GM19463 (cell line): ENCODE data around the gene LPO.

ENCODE experiments used
- ATAC-seq: cut with Tn5 transposase; IDR thresholded peaks from one replicate; pipeline ENCODE4 v1.9.1; 2021; ENCODE audit warnings: mild to moderate bottlenecking, moderate library complexity; ENCODE audit not compliant: unreplicated experiment

LPO gene

GRCh38 chr17:58277107-58277801, 38.9 kb downstream of the LPO start:
- ATAC-seq: no peak

GRCh38 chr17:58277802-58278595, 39.6 kb downstream of the LPO start:
- ATAC-seq: no peak

DNA sequence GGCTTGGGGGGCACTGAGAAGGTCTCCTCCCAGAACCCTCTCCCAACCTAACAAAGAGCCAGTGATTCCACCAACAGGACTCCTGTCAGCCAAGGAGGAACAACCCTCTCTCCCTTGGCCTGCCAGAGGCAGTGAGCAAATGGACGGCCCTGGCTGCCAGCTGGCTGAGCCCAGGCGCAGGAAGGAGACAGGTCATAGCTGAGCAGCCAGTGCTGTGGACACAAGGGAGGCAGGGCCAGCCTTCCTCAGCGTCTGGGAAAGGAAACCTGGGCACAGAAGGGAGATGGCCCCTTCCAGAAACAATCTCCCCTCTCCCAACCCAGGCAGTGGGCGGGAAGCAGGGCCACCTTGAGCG, 40.3 kb downstream of the LPO start:
- ATAC-seq: no peak

GRCh38 chr17:58279016-58279711, 40.8 kb downstream of the LPO start:
- ATAC-seq: no peak

GRCh38 chr17:58279736-58280479, 41.5 kb downstream of the LPO start:
- ATAC-seq: no peak

DNA sequence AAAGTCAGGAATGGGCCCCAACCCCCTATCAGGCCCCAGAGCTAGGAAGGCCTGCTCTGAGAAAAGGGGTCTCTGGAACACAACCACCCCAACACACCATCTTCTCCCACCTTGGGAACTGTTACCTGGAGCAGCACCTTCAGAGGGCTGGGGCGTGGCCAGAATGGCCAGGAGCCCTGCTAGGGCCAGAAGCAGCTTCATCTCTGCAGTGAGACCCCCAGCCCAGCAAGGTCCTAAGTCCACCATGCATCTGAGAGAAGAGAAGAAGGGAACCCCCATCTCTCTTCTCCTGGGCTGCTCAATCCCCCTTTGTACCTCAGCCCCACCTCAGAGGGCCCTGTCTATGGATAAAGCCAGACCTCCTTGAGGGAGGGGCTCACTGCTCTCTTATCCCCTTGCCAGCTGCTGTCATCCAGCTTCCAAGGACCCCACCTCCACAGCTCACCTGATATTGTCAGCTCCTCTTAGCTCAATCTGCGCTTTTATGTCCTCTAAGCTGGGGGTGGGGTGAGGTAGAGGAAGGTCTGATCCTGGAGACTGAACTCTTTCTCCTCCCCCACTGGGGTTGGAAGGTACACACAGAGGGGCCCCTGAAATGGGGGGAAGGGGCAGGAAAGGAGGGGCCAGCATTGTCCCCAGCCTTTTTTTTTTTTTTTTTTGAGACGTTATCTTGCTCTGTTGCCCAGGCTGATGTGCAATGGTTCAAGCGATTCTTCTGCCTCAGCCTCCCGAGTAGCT, 42.3 kb downstream of the LPO start, which contains the start of gene MPO:
TSS of gene MPO (minus strand) at position 456 of the 738 bp plus-strand sequence. CDS start at position 279, 177 bp downstream.
- no peak for ATAC-seq

DNA sequence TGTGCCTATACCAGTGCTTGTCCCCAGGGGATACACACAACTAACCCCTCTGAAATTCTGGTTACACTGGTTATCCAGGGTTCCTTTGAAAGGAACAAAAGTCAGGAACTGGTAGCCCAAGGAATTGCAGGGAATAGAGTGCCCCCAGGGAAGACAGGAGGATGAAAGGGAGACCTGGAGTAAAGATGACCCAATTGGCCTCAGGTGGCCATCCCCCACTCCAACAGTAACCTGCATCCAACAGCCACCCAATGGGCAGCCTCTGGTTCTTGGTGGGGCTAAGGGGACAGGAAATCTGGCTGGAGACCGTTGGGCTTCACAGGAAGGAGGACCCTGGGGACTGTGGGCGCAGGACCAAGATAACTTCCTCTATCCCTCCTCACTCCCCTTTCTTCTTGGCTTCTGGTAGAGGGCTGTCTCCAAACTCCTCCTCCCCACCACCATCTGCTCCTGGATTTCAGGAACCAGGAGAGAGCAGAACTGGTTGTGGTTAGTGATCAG, 43.2 kb downstream of the LPO start:
- no peak for ATAC-seq

GRCh38 chr17:58282442-58282841, 44.1 kb downstream of the LPO start:
- no peak for ATAC-seq

DNA sequence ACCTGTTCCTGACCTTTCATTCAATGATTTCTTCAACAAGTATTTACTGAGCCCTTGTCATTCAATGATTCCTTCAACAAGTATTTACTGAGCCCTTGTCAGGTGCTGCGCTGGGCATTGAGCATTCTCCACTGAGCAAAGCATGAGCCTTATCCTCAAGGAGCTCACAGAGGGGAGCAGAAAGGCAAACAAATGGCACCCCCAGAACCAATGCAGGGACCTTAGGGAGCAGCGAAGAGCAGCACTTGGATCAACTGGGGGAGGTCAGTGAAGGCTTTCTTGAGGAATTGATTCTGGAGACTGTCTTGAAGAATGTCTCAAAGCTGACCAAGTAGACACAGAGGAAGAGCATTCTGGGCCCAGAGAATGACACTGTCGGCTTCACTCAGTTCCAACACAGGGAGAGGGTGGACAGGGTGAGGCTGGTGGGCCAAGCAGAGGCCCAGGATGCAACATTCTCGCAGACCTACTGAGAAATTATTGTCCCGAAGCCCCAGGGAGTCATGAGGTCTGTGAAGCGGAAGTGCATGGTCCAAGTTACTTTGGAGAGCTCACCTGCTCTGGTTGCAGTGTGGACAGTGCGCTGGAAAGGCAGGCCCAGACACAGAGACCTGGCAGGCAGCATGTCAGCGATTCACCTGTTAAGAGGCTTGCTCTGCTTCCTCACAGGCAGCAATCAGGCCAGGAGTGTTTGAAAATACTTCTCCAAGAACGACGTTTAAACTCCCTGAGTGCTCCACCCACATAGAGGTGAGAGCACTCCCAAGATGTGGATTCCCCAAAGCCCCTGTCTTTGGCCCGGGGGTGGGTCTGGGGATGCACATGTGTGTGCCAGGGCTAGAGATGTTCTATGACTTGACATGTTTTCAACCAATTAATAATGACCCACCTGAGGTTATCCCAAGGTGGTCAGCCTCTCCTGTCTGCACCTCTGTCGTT, 45.6 kb downstream of the LPO start:
- no peak for ATAC-seq

- no peak for ATAC-seq
These were observed 46.4 kb downstream of the LPO start for GRCh38 chr17:58284613-58285421.

- no peak for ATAC-seq
These were observed 47.0 kb downstream of the LPO start for GRCh38 chr17:58285422-58285810.

GRCh38 chr17:58289869-58290268, 51.5 kb downstream of the LPO start:
- no peak for ATAC-seq

DNA sequence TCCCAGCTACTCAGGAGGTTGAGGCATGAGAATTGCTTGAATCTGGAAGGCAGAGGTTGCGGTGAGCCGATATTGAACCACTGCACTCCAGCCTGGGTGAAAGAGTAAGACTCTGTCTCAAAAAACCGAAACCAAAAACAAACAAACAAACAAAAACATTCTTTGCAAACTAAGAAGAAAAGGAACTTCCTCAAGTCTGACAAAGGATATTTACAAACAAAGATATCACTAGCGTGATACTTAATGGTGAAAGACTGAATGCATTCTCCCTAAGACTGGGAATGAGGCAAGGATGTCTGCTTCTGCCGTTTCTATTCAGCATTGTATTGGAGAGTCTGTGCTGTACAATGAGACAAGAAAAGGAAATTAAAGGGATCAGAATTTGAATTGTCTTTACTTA, 52.9 kb downstream of the LPO start:
- ATAC-seq: no peak

DNA sequence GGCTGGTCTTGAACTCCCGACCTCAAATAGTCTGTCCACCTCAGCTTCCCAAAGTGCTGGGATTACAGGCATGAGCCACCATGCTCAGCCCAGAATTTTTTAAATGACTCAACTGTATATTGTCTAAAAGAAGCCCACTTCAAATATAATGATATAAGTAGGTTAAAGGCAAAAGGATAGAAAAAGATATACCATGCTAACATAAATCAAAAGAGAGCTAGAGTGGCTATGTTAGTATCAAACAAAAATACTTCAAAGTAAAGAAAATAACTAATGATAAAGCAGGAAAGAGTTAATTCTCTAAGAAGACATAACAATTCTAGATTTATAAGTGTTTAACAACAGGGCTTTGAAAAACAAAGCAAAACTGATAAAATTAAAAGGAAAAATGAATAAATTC, 55.6 kb downstream of the LPO start:
- ATAC-seq: no peak

- no peak for ATAC-seq
These were observed 62.0 kb downstream of the LPO start for GRCh38 chr17:58300336-58300735.

DNA sequence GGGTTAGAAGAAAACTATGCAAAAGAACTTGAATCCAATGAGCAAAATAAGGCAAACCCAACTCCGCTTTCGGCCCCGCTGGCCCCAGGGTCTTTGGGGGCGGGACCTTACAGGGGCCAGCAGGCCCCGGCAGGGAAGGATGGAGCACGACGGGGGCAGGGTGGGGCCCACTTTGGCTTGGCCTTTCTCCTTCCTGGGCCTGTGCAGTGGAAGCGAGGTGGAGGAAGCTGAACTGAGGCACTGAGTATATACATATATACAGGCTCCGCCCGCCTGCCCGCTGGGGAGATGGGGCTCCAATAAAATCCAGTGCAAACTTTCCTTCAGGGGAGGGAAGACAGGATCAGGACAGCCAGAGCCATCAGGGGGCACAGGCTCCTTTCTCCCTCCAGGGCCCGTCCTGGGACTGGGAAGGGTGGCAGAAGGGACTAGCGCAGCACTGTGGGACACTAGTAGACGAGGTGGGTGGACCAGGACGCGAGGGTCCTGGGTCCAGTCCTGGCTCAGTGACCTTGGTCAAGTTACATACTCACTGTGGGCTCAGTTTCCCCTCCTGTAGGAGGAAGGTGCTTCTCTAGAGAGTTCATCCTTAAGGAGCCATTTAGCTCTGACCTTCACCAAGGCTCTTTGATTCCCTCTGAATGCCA, 63.2 kb downstream of the LPO start:
- no peak for ATAC-seq

GRCh38 chr17:58302171-58302918, 64.0 kb downstream of the LPO start:
- ATAC-seq: no peak
